Right lobe of liver (tissue), 4 donors: Measurements from ENCODE around the gene SEPTIN8.

ENCODE experiments used
- POLR2A ChIP-seq: fragments of 450-650 bp; IDR thresholded peaks from one replicate; pipeline ENCODE4 v1.6.1; 2017; ENCODE audit warnings: antibody characterized with exemption, mild to moderate bottlenecking
- TF ChIP-seq, protein P1 (sequence below), 4 donors: fragments of 200-600 bp in 3 of 4; fragments of 450-650 bp in 1 of 4; IDR thresholded peaks; one replicate each; pipeline versions ENCODE4 v1.5.1 to v1.8.0; 2016 to 2022; ENCODE audit warnings: antibody characterized with exemption in 4 of 4, mild to moderate bottlenecking in 2 of 4
- donor health status: DM: no; HTN: no; CAD: no.
- donor health status: DM: no; HTN: no; CAD: no.
- donor health status: DM: no; HTN: yes; CAD: no.

- TF ChIP-seq, protein P1, sequence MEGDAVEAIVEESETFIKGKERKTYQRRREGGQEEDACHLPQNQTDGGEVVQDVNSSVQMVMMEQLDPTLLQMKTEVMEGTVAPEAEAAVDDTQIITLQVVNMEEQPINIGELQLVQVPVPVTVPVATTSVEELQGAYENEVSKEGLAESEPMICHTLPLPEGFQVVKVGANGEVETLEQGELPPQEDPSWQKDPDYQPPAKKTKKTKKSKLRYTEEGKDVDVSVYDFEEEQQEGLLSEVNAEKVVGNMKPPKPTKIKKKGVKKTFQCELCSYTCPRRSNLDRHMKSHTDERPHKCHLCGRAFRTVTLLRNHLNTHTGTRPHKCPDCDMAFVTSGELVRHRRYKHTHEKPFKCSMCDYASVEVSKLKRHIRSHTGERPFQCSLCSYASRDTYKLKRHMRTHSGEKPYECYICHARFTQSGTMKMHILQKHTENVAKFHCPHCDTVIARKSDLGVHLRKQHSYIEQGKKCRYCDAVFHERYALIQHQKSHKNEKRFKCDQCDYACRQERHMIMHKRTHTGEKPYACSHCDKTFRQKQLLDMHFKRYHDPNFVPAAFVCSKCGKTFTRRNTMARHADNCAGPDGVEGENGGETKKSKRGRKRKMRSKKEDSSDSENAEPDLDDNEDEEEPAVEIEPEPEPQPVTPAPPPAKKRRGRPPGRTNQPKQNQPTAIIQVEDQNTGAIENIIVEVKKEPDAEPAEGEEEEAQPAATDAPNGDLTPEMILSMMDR (IDR thresholded peaks at IDR 0.05) = no peak
- no peak for TF ChIP-seq POLR2A
These were observed 9.9 kb downstream of the SEPTIN8 start for GRCh38 chr5:132767150-132767549.
